A172 (cell line): Measurements from ENCODE around the gene FAM199X. TPM values are rescaled to one million over a fixed set of nuclear protein-coding genes. Genes with fewer than 3 reads are reported as not detected.
"Not testable (repeated sequence)": the region's sequence is repeated elsewhere in the genome, so short reads cannot be mapped to it uniquely, and the experiment has no call there.

ENCODE experiments used
- DNase-seq: peaks from one replicate; pipeline ENCODE4 v3.0.0-alpha.2; 2015; ENCODE audit warnings: low spot score
- total RNA-seq: library from RNA; depleted of rRNA; stranded (reverse); fragments of >200 nt; shearing (Covaris generic); gene quantifications from 2 replicates; pipeline ENCODE4 v1.2.3, GENCODE V29; 2014; rRNA removed

Gene FAM199X
- total RNA-seq, 1 experiment from 2014 or later: 18.5 TPM

DNA sequence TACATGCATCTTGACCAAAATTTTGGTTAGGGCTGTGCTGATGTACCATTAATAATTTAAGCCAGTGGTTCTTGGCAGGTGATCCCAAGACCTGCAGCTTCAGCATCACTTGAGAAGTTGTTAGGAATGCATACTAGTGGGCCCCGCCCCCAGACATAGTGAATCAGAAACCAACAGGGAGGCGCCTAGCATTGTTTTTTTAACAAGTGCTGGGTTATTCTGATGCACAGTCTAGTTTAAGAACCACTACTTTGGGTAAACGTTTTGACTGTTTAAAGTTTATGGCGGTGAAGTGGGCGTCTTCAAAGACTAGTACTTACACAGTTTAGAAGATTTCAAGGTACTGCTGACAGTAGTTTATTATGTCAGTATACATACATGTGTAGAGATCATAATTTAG is 23.6 kb downstream of the FAM199X start:
- peak; percentile 0 for DNase-seq

DNA sequence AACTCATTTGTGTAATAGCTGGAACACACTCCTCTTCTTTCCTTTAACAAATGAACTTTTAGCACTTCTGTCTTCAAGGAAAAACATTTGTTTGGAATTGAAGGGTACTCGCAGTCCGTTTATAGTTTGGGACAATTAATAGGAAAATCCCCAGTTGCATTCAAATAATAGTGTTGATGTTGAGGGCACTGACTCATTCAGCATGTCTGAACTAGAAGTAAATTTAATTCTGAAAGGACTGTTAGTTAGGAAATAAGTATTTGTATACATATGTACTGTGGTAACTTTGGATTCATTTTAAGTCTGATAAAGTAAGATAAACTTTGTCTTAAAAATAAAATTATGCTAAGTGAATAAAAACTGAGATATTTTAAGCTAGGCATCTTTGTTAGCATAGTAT is 27.2 kb downstream of the FAM199X start:
- DNase-seq: no peak

- no peak for DNase-seq
Observed at GRCh38 chrX:104195013-104195412, 28.8 kb downstream of the FAM199X start.

GRCh38 chrX:104195489-104196084 is 29.3 kb downstream of the FAM199X start:
- DNase-seq: no peak

DNA sequence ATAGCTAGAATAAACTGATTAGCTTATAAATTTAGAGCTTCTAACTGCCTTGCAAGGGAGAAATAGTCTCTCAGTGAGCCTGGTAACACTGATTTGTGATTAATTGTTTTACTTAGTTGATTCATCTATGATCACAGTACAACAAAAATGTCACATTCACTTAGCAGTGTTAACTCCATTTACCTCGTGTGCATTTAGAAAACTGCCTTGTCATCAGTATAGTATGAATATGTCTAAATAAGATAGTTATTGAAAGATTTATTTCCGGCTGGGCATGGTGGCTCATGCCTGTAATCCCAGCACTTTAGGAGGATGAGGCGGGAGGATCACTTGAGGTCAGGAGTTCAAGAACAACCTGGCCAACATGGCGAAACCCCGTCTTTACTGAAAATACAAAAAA is 39.3 kb downstream of the FAM199X start:
- no peak for DNase-seq

GRCh38 chrX:104211187-104211586 is 44.9 kb downstream of the FAM199X start:
- no peak for DNase-seq

DNA sequence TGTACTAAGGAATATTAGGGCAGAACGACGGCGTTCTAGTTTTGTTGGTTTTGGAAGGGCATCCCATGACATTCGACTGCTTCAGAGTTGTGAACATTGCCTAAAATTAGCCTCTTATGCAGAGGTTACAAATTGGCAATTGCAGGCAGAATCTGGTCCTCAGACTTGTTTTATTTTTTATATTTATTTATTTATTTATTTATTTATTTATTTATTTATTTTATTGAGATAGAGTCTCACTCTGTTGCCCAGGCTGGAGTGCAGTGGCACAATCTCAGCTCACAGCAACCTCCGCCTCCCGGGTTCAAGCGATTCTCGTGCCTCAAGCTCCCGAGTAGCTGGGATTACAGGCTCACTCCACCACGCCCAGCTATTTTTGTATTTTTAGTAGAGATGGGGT is 63.8 kb downstream of the FAM199X start:
- not testable (repeated sequence) for DNase-seq

Other genes with a start within 250 kb of the FAM199X start
- 17.0 and 24.3 TPM in 2 replicates for gene TMSB15B, start 203.8 kb upstream of the FAM199X start, total RNA-seq
- not detected in 2 replicates for gene H2BW1, start 152.7 kb upstream of the FAM199X start, total RNA-seq
- gene H2BW2, start 126.5 kb upstream of the FAM199X start, total RNA-seq: not detected in 2 replicates
- gene TMSB15C, start 90.2 kb upstream of the FAM199X start, total RNA-seq: 2.9 and 4.2 TPM in 2 replicates
- gene ZCCHC18, start 53.9 kb upstream of the FAM199X start, total RNA-seq: 0.60 TPM in 1 of 2 replicates, not detected in the other
- gene SLC25A53, start 9.4 kb upstream of the FAM199X start, total RNA-seq: 0.84 and 6.6 TPM in 2 replicates
- gene ESX1, start 88.5 kb downstream of the FAM199X start, total RNA-seq: not detected in 2 replicates